H9 (cell line): ENCODE data around the gene MCL1. TPM values are rescaled to one million over a fixed set of nuclear protein-coding genes. Genes with fewer than 3 reads are reported as not detected.

Source experiments
- DNase-seq: peaks from one replicate; pipeline ENCODE4 v3.0.0-alpha.2; 2017
- H2AFZ ChIP-seq: one replicate; pipeline ENCODE4 v1.6.1; 2013; ENCODE audit warnings: mild to moderate bottlenecking, low read length, control low read depth, moderate library complexity
- H2AK5ac ChIP-seq: 2 replicates; pipeline ENCODE4 v1.6.1; 2013; ENCODE audit warnings: low read length, control low read depth, mixed read lengths; ENCODE audit not compliant: insufficient read length
- H2BK120ac ChIP-seq: one replicate; pipeline ENCODE4 v1.6.1; 2013; ENCODE audit warnings: low read depth, mild to moderate bottlenecking, low read length, control low read depth, inconsistent platforms; ENCODE audit not compliant: poor library complexity, severe bottlenecking
- H2BK12ac ChIP-seq: 2 replicates; pipeline ENCODE4 v1.6.1; 2013; ENCODE audit warnings: low read length, control low read depth, mixed read lengths, low read depth; ENCODE audit not compliant: insufficient read length
- H2BK15ac ChIP-seq: 2 replicates; pipeline ENCODE4 v1.6.1; 2013; ENCODE audit warnings: low read depth, low read length, control low read depth
- H2BK20ac ChIP-seq: one replicate; pipeline ENCODE4 v1.6.1; 2013; ENCODE audit warnings: low read depth, mild to moderate bottlenecking, low read length, control low read depth, inconsistent platforms; ENCODE audit not compliant: poor library complexity, severe bottlenecking
- H2BK5ac ChIP-seq: 2 replicates; pipeline ENCODE4 v1.6.1; 2013; ENCODE audit warnings: low read length, control low read depth, mixed read lengths; ENCODE audit not compliant: insufficient read length
- H3K14ac ChIP-seq: 2 replicates; pipeline ENCODE4 v1.6.1; 2013; ENCODE audit warnings: low read length, control low read depth; ENCODE audit not compliant: insufficient read depth
- H3K18ac ChIP-seq: 2 replicates; pipeline ENCODE4 v1.6.1; 2013; ENCODE audit warnings: low read depth, mild to moderate bottlenecking, mixed read lengths, low read length, control low read depth; ENCODE audit not compliant: insufficient read length
- H3K23ac ChIP-seq: 2 replicates; pipeline ENCODE4 v1.6.1; 2013; ENCODE audit warnings: low read length, control low read depth, mixed read lengths, low read depth; ENCODE audit not compliant: insufficient read length
- H3K23me2 ChIP-seq: 2 replicates; pipeline ENCODE4 v1.6.1; 2013; ENCODE audit warnings: low read depth, mild to moderate bottlenecking, mixed read lengths, low read length, control low read depth; ENCODE audit not compliant: insufficient read length, poor library complexity, severe bottlenecking
- H3K27ac ChIP-seq: 2 replicates; pipeline ENCODE4 v1.5.1; 2013; ENCODE audit warnings: low read length, control low read depth, mixed read lengths, low read depth; ENCODE audit not compliant: insufficient read length
- H3K27me3 ChIP-seq: 2 replicates; pipeline ENCODE4 v1.6.1; 2013; ENCODE audit warnings: low read length, control low read depth, inconsistent platforms; ENCODE audit not compliant: insufficient read depth
- H3K4ac ChIP-seq: 2 replicates; pipeline ENCODE4 v1.6.1; 2013; ENCODE audit warnings: low read depth, mild to moderate bottlenecking, control low read depth, inconsistent platforms, low read length, moderate library complexity
- H3K4me1 ChIP-seq: 2 replicates; pipeline ENCODE4 v1.6.1; 2013; ENCODE audit warnings: low read length, control low read depth, inconsistent platforms; ENCODE audit not compliant: insufficient read depth
- H3K4me2 ChIP-seq: 2 replicates; pipeline ENCODE4 v1.6.1; 2013; ENCODE audit warnings: low read length, control low read depth, mixed read lengths; ENCODE audit not compliant: insufficient read length, insufficient read depth
- H3K56ac ChIP-seq: 2 replicates; pipeline ENCODE4 v1.6.1; 2013; ENCODE audit warnings: low read depth, mild to moderate bottlenecking, mixed read lengths, low read length, control low read depth; ENCODE audit not compliant: insufficient read length
- H3K79me1 ChIP-seq: 2 replicates; pipeline ENCODE4 v1.6.1; 2013; ENCODE audit warnings: low read depth, mild to moderate bottlenecking, moderate library complexity, low read length, control low read depth, inconsistent platforms; ENCODE audit not compliant: insufficient read depth, poor library complexity, severe bottlenecking
- H3K79me2 ChIP-seq: 2 replicates; pipeline ENCODE4 v1.6.1; 2013; ENCODE audit warnings: low read length, control low read depth, inconsistent platforms; ENCODE audit not compliant: insufficient read depth
- H3K9ac ChIP-seq: 2 replicates; pipeline ENCODE4 v1.6.1; 2013; ENCODE audit warnings: low read length, control low read depth, mixed read lengths; ENCODE audit not compliant: insufficient read length; ENCODE audit errors: extremely low read depth
- H3K9me3 ChIP-seq: one replicate; pipeline ENCODE4 v1.6.1; 2013; ENCODE audit warnings: low read depth, low read length, inconsistent platforms; ENCODE audit not compliant: control insufficient read depth
- H3T11ph ChIP-seq: one replicate; pipeline ENCODE4 v1.6.1; 2013; ENCODE audit warnings: mild to moderate bottlenecking, low read length, control low read depth, inconsistent platforms
- H4K20me1 ChIP-seq: one replicate; pipeline ENCODE4 v1.6.1; 2013; ENCODE audit not compliant: control insufficient read depth, insufficient read length, insufficient read depth
- H4K5ac ChIP-seq: 2 replicates; pipeline ENCODE4 v1.6.1; 2013; ENCODE audit warnings: low read depth, mild to moderate bottlenecking, mixed read lengths, low read length, control low read depth; ENCODE audit not compliant: insufficient read length
- H4K8ac ChIP-seq: replicated peaks from 2 replicates; pipeline ENCODE4 v1.6.1; 2013; ENCODE audit warnings: low read length, control low read depth, mixed read lengths, low read depth; ENCODE audit not compliant: insufficient read length
- H4K91ac ChIP-seq: 2 replicates; pipeline ENCODE4 v1.6.1; 2013; ENCODE audit warnings: low read depth, mild to moderate bottlenecking, moderate library complexity, mixed read lengths, low read length, control low read depth; ENCODE audit not compliant: insufficient read length
- H3K27ac Mint-ChIP-seq, 3 experiments: 2 replicates in 2 of 3; 3 replicates in 1 of 3; pipeline ENCODE4 v1.8.0; 2020 to 2021; ENCODE audit warnings: mixed read lengths in 3 of 3, mild to moderate bottlenecking in 1 of 3, moderate library complexity in 1 of 3
- H3K27me3 Mint-ChIP-seq: 2 replicates; pipeline ENCODE4 v1.8.0; 2021; ENCODE audit warnings: low read depth, mild to moderate bottlenecking, moderate library complexity, mixed read lengths
- H3K36me3 Mint-ChIP-seq, 3 experiments: 2 replicates in 2 of 3; 3 replicates in 1 of 3; pipeline ENCODE4 v1.8.0; 2020 to 2021; ENCODE audit warnings: low read depth in 3 of 3, mixed read lengths in 3 of 3; ENCODE audit not compliant: insufficient read depth in 1 of 3
- H3K4me1 Mint-ChIP-seq, 2 experiments: 2 replicates each; pipeline ENCODE4 v1.8.0; 2020; ENCODE audit warnings: mixed read lengths in 2 of 2
- H3K4me3 Mint-ChIP-seq, 2 experiments: 2 replicates in 1 of 2; 3 replicates in 1 of 2; pipeline ENCODE4 v1.8.0; 2020 to 2021; ENCODE audit warnings: mild to moderate bottlenecking in 2 of 2, mixed read lengths in 2 of 2, moderate library complexity in 1 of 2
- H3K9me3 Mint-ChIP-seq, 2 experiments: 2 replicates in 1 of 2; 3 replicates in 1 of 2; pipeline ENCODE4 v1.8.0; 2020; ENCODE audit warnings: mild to moderate bottlenecking in 2 of 2, mixed read lengths in 2 of 2, moderate library complexity in 1 of 2
- CTCF ChIP-seq: fragments of 200-600 bp; sonication (generic); conservative IDR thresholded peaks from 3 replicates; pipeline ENCODE4 v1.8.0; 2021; ENCODE audit warnings: antibody characterized with exemption, mild to moderate bottlenecking
- WGBS: extraction: QIAGEN DNeasy Blood & Tissue Kit; methylation state at CpG from one replicate; pipeline ENCODE4 v1.1.7; 2013; ENCODE audit warnings: missing lambda C conversion rate, low lambda C conversion rate, mixed read lengths; ENCODE audit not compliant: insufficient read length; ENCODE audit errors: extremely low coverage; 5-methylcytosine and 5-hydroxymethylcytosine counted together
- total RNA-seq: library from RNA; stranded (reverse); gene quantifications from 2 replicates; pipeline ENCODE4 v1.2.1, GENCODE V29; 2021

MCL1 gene
- total RNA-seq, 1 experiment from 2014 or later, result 247 TPM

GRCh38 chr1:150560576-150561253 is 18.7 kb downstream of the MCL1 start:
- H2BK12ac ChIP-seq, result peak overlapping the region; percentile 53
- no peak overlapping the region for H4K5ac ChIP-seq
- H2BK5ac ChIP-seq, result no peak overlapping the region
- no peaks in the 10 kb centered on the region for H3K79me2 ChIP-seq
- no peak overlapping the region for H2AK5ac ChIP-seq
- TF ChIP-seq CTCF, result peak; percentile 90
- H3K27ac ChIP-seq, result peak overlapping the region; percentile 97
- Mint-ChIP-seq H3K27me3 (no peaks in the 10 kb centered on the region), H3K27ac (peak overlapping the region; percentile 99 to 100 (median 99)), H3K4me3 (peak overlapping the region; percentile 72 to 90), H3K4me1 (peaks cover 39 to 52% of the 10 kb centered on the region in 2 experiments), H3K9me3 (no peaks in the 10 kb centered on the region; a peak in 1 of 5 replicates), H3K36me3 (peaks cover 0 to under 1% (median under 1%) of the 10 kb centered on the region in 3 experiments; a peak in 2 of 7 replicates)
- no peak overlapping the region for H2BK15ac ChIP-seq
- no peak overlapping the region for H3T11ph ChIP-seq
- H4K8ac ChIP-seq, result no peak overlapping the region
- no peak overlapping the region for H2BK20ac ChIP-seq
- peaks cover 11% of the 10 kb centered on the region for H3K23me2 ChIP-seq
- H3K56ac ChIP-seq, result no peak overlapping the region
- WGBS, result no CpG with 5 or more reads among the region's 17 CpGs
- H3K27me3 ChIP-seq, result no peaks in the 10 kb centered on the region
- no peak overlapping the region for H3K23ac ChIP-seq
- H2AFZ ChIP-seq, result no peak overlapping the region
- H4K91ac ChIP-seq, result no peak overlapping the region
- H3K14ac ChIP-seq, result peak overlapping the region; percentile 83
- H3K9me3 ChIP-seq, result no peaks in the 10 kb centered on the region
- H4K20me1 ChIP-seq, result no peaks in the 10 kb centered on the region
- H3K9ac ChIP-seq, result peak overlapping the region; percentile 81
- no peak overlapping the region for H2BK120ac ChIP-seq
- peak overlapping the region; percentile 90 for H3K18ac ChIP-seq
- peak overlapping the region; percentile 94 for H3K4me2 ChIP-seq
- peaks cover 7% of the 10 kb centered on the region; the same call in 1 of the 2 replicates for H3K4me1 ChIP-seq
- H3K4ac ChIP-seq, result no peak overlapping the region
- peak; percentile 92 for DNase-seq
- no peaks in the 10 kb centered on the region for H3K79me1 ChIP-seq
